Karpas-422 (cell line): Measurements from ENCODE around the gene ARMC6. TPM values are rescaled to one million over a fixed set of nuclear protein-coding genes. Genes with fewer than 3 reads are reported as not detected.
A peak's percentile ranks its signal among the peaks of the same experiment; 100 is the strongest.
"Not testable (repeated sequence)": the region's sequence is repeated elsewhere in the genome, so short reads cannot be mapped to it uniquely, and the experiment has no call there.

Experiments used
- DNase-seq: peaks from one replicate; pipeline ENCODE4 v3.0.0-alpha.2; 2015
- H2AFZ ChIP-seq: fragments of 200-600 bp; sonication (generic); 2 replicates; pipeline ENCODE4 v1.6.1; 2014; ENCODE audit warnings: antibody characterized with exemption, low read length, mixed read lengths
- H3K27ac ChIP-seq: fragments of 200-600 bp; sonication (generic); 2 replicates; pipeline ENCODE4 v1.5.1; 2014; ENCODE audit warnings: mild to moderate bottlenecking, low read length, moderate library complexity
- H3K27me3 ChIP-seq: fragments of 200-600 bp; sonication (generic); 2 replicates; pipeline ENCODE4 v1.6.1; 2014; ENCODE audit warnings: low read length, mixed read lengths
- H3K36me3 ChIP-seq: fragments of 200-600 bp; sonication (generic); 2 replicates; pipeline ENCODE4 v1.6.1; 2014; ENCODE audit warnings: low read length, mixed read lengths; ENCODE audit not compliant: insufficient read depth
- H3K4me1 ChIP-seq: fragments of 200-600 bp; sonication (generic); 2 replicates; pipeline ENCODE4 v1.6.1; 2014; ENCODE audit warnings: mild to moderate bottlenecking, low read length, mixed read lengths
- H3K4me2 ChIP-seq: fragments of 200-600 bp; sonication (generic); 2 replicates; pipeline ENCODE4 v1.6.1; 2014; ENCODE audit warnings: low read length, low read depth, mild to moderate bottlenecking; ENCODE audit not compliant: poor library complexity, severe bottlenecking
- H3K4me3 ChIP-seq: fragments of 200-600 bp; sonication (generic); 2 replicates; pipeline ENCODE4 v1.5.1; 2014; ENCODE audit warnings: mild to moderate bottlenecking, antibody characterized with exemption, low read length, mixed read lengths
- H3K79me2 ChIP-seq: fragments of 200-600 bp; sonication (generic); 2 replicates; pipeline ENCODE4 v1.6.1; 2014; ENCODE audit warnings: mild to moderate bottlenecking, low read length, mixed read lengths
- H3K9ac ChIP-seq: fragments of 200-600 bp; sonication (generic); 2 replicates; pipeline ENCODE4 v1.6.0; 2014; ENCODE audit warnings: low read length
- H3K9me2 ChIP-seq: fragments of 200-600 bp; sonication (generic), shearing (Covaris generic); replicated peaks from 2 replicates; pipeline ENCODE4 v1.6.0; 2014; ENCODE audit warnings: mild to moderate bottlenecking, low read length, moderate library complexity; ENCODE audit not compliant: insufficient read depth
- H3K9me3 ChIP-seq: fragments of 300-700, 200-600 bp; sonication (generic); 2 replicates; pipeline ENCODE4 v1.6.1; 2014; ENCODE audit warnings: low read length, mixed read lengths
- H4K20me1 ChIP-seq: fragments of 200-600 bp; sonication (generic); 2 replicates; pipeline ENCODE4 v1.6.1; 2014; ENCODE audit warnings: mild to moderate bottlenecking, antibody characterized with exemption, low read length, low read depth; ENCODE audit not compliant: insufficient read depth
- total RNA-seq: library from RNA; depleted of rRNA; stranded (reverse); fragments of >200 nt; shearing (Covaris generic); gene quantifications from 2 replicates; pipeline ENCODE4 v1.2.3, GENCODE V29; 2014; ENCODE audit warnings: low replicate concordance

ARMC6 gene
- total RNA-seq, 1 experiment from 2014 or later, result 25.1 TPM

DNA sequence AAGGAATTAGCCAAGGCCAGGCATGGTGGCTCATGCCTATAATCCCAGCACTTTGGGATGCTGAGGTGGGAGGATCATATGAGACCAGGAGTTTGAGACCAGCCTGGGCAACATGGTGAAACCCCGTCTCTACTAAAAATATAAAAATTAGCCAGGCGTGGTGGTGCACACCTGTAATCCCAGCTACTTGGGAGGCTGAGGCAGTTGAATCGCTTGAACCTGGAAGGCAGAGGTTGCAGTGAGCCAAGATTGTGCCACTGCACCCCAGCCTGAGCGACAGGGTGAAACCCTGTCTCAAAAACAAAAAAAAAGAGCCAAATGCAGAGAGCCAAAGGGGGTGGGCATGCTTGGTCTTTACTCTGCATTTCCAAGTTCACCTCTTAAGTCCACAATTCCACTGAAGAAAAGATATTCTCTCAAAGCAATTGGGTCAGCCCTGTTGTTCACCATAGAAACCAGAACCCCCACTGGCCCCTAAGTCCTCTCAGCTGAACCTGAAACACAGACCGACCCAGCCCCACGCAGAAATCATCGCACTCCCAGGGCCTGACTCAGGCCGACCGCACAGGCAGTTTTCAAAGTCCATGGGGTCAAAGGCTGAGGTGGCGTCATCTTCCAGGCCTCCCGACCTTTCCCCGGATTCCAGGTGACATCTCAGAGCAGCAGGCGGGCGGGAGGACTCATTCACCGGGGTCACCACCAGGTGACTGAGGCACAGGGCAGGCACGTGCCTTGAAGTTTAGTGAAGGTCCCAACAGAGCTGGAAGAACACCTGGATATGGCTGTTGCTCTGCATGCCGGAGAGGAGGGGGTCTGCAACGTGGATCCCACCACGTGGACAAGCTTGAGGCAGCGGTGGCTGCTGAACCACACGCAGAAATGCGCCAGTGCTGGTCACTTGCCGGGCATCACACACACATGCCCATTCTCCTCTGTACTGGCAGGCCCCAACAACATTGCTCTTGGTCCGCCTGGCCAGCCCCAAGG lies 63.5 kb downstream of the ARMC6 start:
- H3K4me3 ChIP-seq, result no peak overlapping the region
- H3K9me3 ChIP-seq, result no peaks in the 10 kb centered on the region
- H3K79me2 ChIP-seq, result no peaks in the 10 kb centered on the region
- H3K9ac ChIP-seq, result no peak overlapping the region
- no peak overlapping the region for H2AFZ ChIP-seq
- no peaks in the 10 kb centered on the region for H4K20me1 ChIP-seq
- H3K36me3 ChIP-seq, result no peaks in the 10 kb centered on the region
- no peak overlapping the region for H3K4me2 ChIP-seq
- no peaks in the 10 kb centered on the region for H3K27me3 ChIP-seq
- no peak for DNase-seq
- no peak overlapping the region for H3K27ac ChIP-seq
- H3K9me2 ChIP-seq, result no peaks in the 10 kb centered on the region
- H3K4me1 ChIP-seq, result no peaks in the 10 kb centered on the region

DNA sequence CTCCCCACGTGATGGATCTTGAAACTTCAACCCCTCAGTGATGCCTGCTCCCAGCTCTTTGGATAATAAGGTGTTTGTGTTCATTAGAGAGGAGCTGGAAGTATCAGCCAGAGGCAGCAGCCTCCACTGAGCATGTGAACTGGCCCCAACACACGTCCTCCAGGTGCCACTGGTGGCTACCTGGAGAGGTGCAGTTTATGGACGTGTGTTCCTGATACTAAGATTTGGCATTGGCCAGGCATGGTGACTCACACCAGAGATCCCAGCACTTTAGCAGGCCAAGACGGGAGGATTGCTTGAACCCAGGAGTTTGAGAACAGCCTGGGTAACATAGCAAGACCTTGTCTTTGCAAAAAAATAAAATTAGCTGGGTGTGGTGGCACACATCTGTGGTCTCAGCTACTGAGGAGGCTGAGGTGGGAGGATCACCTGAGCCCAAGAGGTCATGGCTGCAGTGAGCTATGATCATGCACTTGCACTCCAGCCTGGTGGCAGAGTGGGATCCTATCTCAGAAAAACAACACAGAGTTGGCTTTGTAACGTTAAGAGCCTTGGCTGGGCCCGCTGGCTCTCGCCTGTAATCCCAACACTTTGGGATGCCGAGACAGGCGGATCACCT lies 64.8 kb downstream of the ARMC6 start:
- no peaks in the 10 kb centered on the region for H3K9me3 ChIP-seq
- no peaks in the 10 kb centered on the region for H4K20me1 ChIP-seq
- no peaks in the 10 kb centered on the region for H3K27me3 ChIP-seq
- no peak overlapping the region for H3K27ac ChIP-seq
- no peaks in the 10 kb centered on the region for H3K79me2 ChIP-seq
- no peaks in the 10 kb centered on the region for H3K4me1 ChIP-seq
- H3K36me3 ChIP-seq, result no peaks in the 10 kb centered on the region
- no peak overlapping the region for H3K4me2 ChIP-seq
- no peak overlapping the region for H3K4me3 ChIP-seq
- DNase-seq, result no peak
- H2AFZ ChIP-seq, result no peak overlapping the region
- H3K9me2 ChIP-seq, result no peaks in the 10 kb centered on the region
- H3K9ac ChIP-seq, result no peak overlapping the region

DNA sequence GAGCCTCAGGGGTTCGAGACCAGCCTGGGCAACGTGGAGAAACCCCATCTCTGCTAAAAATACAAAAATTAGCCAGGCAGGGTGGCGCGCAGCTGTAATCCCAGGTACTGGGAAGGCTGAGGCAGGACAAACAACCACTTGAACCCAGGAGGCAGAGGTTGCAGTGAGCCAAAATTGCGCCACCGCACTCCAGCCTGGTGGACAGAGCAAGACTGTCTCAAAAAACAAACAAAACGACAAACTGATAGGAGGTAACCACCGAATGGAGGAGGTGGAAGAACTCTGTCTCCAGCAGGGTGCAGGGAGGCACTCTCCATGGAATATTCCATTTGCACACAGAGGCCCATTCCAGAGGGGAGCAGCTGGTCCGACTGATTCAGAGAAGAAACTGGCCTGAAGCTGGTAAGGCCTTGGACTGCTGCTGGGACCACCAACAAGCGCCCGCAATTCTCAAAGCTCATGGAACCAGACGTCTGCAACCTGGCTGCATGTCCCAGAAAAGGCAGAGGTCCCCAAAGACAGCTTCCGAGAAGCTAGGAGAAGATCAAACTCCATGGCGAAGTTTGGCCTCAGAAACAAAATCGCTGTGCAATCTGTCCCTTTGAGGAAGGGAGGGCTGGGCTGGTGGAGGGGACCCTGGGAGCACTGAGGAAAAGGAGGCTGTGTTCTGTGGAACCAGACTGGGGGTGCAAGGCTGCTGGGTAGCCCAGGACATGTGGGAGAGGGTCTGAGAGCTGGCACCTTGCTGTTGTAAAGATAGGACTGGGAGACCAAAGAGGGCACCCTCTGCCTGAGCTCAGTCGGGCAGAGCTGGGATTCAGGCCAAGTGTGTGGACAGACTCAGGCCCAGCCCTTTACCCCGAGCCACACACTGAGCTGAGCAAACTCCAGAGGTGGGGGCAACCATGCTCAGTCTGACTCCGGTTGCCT lies 65.6 kb downstream of the ARMC6 start:
- no peak for DNase-seq
- no peaks in the 10 kb centered on the region for H3K9me3 ChIP-seq
- no peaks in the 10 kb centered on the region for H3K9me2 ChIP-seq
- H3K27ac ChIP-seq, result no peak overlapping the region
- no peaks in the 10 kb centered on the region for H3K4me1 ChIP-seq
- no peaks in the 10 kb centered on the region for H3K27me3 ChIP-seq
- H3K36me3 ChIP-seq, result no peaks in the 10 kb centered on the region
- H2AFZ ChIP-seq, result no peak overlapping the region
- H3K4me3 ChIP-seq, result no peak overlapping the region
- H4K20me1 ChIP-seq, result no peaks in the 10 kb centered on the region
- no peak overlapping the region for H3K9ac ChIP-seq
- H3K4me2 ChIP-seq, result no peak overlapping the region
- H3K79me2 ChIP-seq, result no peaks in the 10 kb centered on the region

DNA sequence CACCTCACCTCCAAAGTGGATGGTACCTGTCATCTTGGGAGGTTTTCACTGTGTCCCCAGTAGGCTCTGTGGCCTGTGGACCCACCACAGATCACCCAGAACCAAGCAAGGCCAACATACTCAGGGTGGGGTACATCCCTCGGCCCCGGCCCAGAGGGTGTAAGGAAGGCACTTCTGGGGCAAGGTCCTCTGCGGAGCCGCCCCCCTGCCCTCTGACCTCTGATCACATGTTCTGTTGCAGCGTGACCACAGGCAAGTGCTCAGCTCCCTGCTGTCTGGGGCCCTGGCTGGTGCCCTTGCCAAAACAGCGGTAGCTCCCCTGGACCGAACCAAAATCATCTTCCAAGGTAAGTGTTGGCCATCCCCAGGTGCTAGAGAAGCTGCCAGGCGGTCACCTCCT lies 68.1 kb downstream of the ARMC6 start:
- H3K9me2 ChIP-seq, result no peaks in the 10 kb centered on the region
- H3K27me3 ChIP-seq, result no peaks in the 10 kb centered on the region
- H3K4me1 ChIP-seq, result peaks cover 15% of the 10 kb centered on the region
- no peak overlapping the region for H3K4me2 ChIP-seq
- H3K27ac ChIP-seq, result no peak overlapping the region
- no peak for DNase-seq
- H3K9me3 ChIP-seq, result no peaks in the 10 kb centered on the region
- no peak overlapping the region for H2AFZ ChIP-seq
- no peaks in the 10 kb centered on the region for H3K79me2 ChIP-seq
- H3K36me3 ChIP-seq, result no peaks in the 10 kb centered on the region
- H4K20me1 ChIP-seq, result no peaks in the 10 kb centered on the region
- no peak overlapping the region for H3K9ac ChIP-seq
- H3K4me3 ChIP-seq, result no peak overlapping the region

DNA sequence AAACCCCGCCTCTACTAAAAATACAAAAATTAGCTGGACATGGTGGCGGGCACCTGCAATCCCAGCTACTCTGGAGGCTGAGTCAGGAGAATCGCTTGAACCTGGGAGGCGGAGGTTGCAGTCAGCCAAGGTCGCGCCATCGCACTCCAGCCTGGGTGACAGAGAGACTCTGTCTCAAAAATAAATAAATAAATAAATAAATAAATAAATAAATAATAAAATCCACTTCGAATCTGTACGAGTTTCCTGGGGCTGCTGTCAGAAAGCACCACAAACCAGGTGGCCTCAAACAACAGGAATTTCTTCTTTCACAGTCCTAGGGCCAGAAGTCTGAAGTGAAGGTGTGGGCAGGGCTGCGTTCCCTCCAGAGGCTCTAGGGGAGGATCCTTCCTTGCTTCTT lies 69.2 kb downstream of the ARMC6 start:
- H3K9ac ChIP-seq, H3K9me2 ChIP-seq, H3K4me3 ChIP-seq, H3K79me2 ChIP-seq, DNase-seq, H3K27me3 ChIP-seq, H3K9me3 ChIP-seq, H2AFZ ChIP-seq, H4K20me1 ChIP-seq, H3K36me3 ChIP-seq, H3K4me2 ChIP-seq, H3K27ac ChIP-seq: not testable (repeated sequence)
- H3K4me1 ChIP-seq, result peaks cover 15% of the 10 kb centered on the region

DNA sequence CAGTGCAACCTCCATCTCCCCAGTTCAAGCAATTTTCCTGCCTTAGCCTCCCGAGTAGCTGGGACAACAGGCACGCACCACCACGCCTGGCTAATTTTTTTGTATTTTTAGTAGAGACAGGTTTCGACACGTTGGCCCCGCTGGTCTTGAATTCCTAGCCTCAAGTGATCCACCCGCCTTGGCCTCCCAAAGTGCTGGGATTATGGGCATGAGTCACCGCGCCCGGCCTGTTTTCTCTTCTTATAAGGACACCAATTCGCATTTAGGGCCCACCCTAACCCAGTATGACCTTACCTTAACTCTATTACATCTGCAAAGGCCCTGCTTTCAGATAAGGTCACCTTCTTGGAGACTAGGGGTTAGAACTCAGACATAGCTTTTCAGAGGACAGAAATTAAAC lies 69.8 kb downstream of the ARMC6 start:
- Histone ChIP-seq H3K9me3 (no peaks in the 10 kb centered on the region), H3K4me2 (no peak overlapping the region), H2AFZ (no peak overlapping the region), H3K27ac (no peak overlapping the region), H3K9ac (no peak overlapping the region), H3K9me2 (no peaks in the 10 kb centered on the region), H3K79me2 (no peaks in the 10 kb centered on the region), H3K4me1 (peaks cover 15% of the 10 kb centered on the region), H3K27me3 (no peaks in the 10 kb centered on the region), H3K36me3 (no peaks in the 10 kb centered on the region), H4K20me1 (no peaks in the 10 kb centered on the region), H3K4me3 (no peak overlapping the region)
- no peak for DNase-seq

DNA sequence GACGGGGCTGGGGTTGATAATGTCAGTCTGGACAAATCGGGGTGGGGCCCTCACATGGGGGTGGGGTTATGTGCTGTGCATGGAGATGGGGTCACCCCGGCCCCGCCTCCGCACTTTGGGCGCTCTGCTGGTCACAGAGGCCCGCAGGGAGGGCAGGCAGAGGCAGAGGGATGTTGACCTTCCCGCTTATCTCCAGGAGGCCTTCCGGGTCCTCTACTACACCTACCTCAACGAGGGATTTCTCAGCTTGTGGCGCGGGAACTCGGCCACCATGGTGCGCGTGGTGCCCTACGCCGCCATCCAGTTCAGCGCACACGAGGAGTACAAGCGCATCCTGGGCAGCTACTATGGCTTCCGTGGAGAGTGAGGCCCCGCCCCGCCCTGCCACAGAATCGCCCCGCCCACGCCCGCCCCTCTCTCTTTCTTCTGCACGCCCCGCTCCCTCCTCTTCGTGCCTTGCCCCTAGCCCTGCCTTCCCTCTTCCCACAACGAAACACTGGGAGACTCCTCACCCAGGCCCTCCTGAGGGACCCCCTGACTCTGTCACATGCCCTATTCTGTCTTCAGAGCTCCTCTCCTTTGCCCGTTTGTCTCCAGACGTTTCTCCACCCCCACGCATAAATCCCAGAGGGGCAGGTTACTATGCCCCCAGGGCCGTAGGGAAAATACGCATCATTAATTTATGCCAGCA lies 72.1 kb downstream of the ARMC6 start:
- no peaks in the 10 kb centered on the region for H4K20me1 ChIP-seq
- H3K27me3 ChIP-seq, result no peaks in the 10 kb centered on the region
- H3K9me2 ChIP-seq, result no peaks in the 10 kb centered on the region
- peak; percentile 64 for DNase-seq
- H3K9me3 ChIP-seq, result no peaks in the 10 kb centered on the region
- H3K4me2 ChIP-seq, result peak overlapping the region; percentile 77
- H3K4me3 ChIP-seq, result peak overlapping the region; percentile 61; the same call in 1 of the 2 replicates
- no peaks in the 10 kb centered on the region for H3K36me3 ChIP-seq
- peaks cover 15% of the 10 kb centered on the region for H3K4me1 ChIP-seq
- H3K27ac ChIP-seq, result no peak overlapping the region
- no peaks in the 10 kb centered on the region for H3K79me2 ChIP-seq
- peak overlapping the region; percentile 95; the same call in 1 of the 2 replicates for H2AFZ ChIP-seq
- peak overlapping the region; percentile 48; the same call in 1 of the 2 replicates for H3K9ac ChIP-seq
